Karpas-422 (cell line): ENCODE measurements around the gene SEZ6L. TPM values are rescaled to one million over a fixed set of nuclear protein-coding genes. Genes with fewer than 3 reads are reported as not detected.
A peak's percentile ranks its signal among the peaks of the same experiment; 100 is the strongest.

Experiments
- DNase-seq: peaks from one replicate; pipeline ENCODE4 v3.0.0-alpha.2; 2015
- H2AFZ ChIP-seq: fragments of 200-600 bp; sonication (generic); 2 replicates; pipeline ENCODE4 v1.6.1; 2014; ENCODE audit warnings: antibody characterized with exemption, low read length, mixed read lengths
- H3K27ac ChIP-seq: fragments of 200-600 bp; sonication (generic); 2 replicates; pipeline ENCODE4 v1.5.1; 2014; ENCODE audit warnings: mild to moderate bottlenecking, low read length, moderate library complexity
- H3K27me3 ChIP-seq: fragments of 200-600 bp; sonication (generic); 2 replicates; pipeline ENCODE4 v1.6.1; 2014; ENCODE audit warnings: low read length, mixed read lengths
- H3K36me3 ChIP-seq: fragments of 200-600 bp; sonication (generic); 2 replicates; pipeline ENCODE4 v1.6.1; 2014; ENCODE audit warnings: low read length, mixed read lengths; ENCODE audit not compliant: insufficient read depth
- H3K4me1 ChIP-seq: fragments of 200-600 bp; sonication (generic); 2 replicates; pipeline ENCODE4 v1.6.1; 2014; ENCODE audit warnings: mild to moderate bottlenecking, low read length, mixed read lengths
- H3K4me2 ChIP-seq: fragments of 200-600 bp; sonication (generic); 2 replicates; pipeline ENCODE4 v1.6.1; 2014; ENCODE audit warnings: low read length, low read depth, mild to moderate bottlenecking; ENCODE audit not compliant: poor library complexity, severe bottlenecking
- H3K4me3 ChIP-seq: fragments of 200-600 bp; sonication (generic); 2 replicates; pipeline ENCODE4 v1.5.1; 2014; ENCODE audit warnings: mild to moderate bottlenecking, antibody characterized with exemption, low read length, mixed read lengths
- H3K79me2 ChIP-seq: fragments of 200-600 bp; sonication (generic); 2 replicates; pipeline ENCODE4 v1.6.1; 2014; ENCODE audit warnings: mild to moderate bottlenecking, low read length, mixed read lengths
- H3K9ac ChIP-seq: fragments of 200-600 bp; sonication (generic); 2 replicates; pipeline ENCODE4 v1.6.0; 2014; ENCODE audit warnings: low read length
- H3K9me2 ChIP-seq: fragments of 200-600 bp; sonication (generic), shearing (Covaris generic); replicated peaks from 2 replicates; pipeline ENCODE4 v1.6.0; 2014; ENCODE audit warnings: mild to moderate bottlenecking, low read length, moderate library complexity; ENCODE audit not compliant: insufficient read depth
- H3K9me3 ChIP-seq: fragments of 300-700, 200-600 bp; sonication (generic); 2 replicates; pipeline ENCODE4 v1.6.1; 2014; ENCODE audit warnings: low read length, mixed read lengths
- H4K20me1 ChIP-seq: fragments of 200-600 bp; sonication (generic); 2 replicates; pipeline ENCODE4 v1.6.1; 2014; ENCODE audit warnings: mild to moderate bottlenecking, antibody characterized with exemption, low read length, low read depth; ENCODE audit not compliant: insufficient read depth
- total RNA-seq: library from RNA; depleted of rRNA; stranded (reverse); fragments of >200 nt; shearing (Covaris generic); gene quantifications from 2 replicates; pipeline ENCODE4 v1.2.3, GENCODE V29; 2014; ENCODE audit warnings: low replicate concordance

Gene SEZ6L
- total RNA-seq, 1 experiment from 2014 or later, result 0.41 TPM

DNA sequence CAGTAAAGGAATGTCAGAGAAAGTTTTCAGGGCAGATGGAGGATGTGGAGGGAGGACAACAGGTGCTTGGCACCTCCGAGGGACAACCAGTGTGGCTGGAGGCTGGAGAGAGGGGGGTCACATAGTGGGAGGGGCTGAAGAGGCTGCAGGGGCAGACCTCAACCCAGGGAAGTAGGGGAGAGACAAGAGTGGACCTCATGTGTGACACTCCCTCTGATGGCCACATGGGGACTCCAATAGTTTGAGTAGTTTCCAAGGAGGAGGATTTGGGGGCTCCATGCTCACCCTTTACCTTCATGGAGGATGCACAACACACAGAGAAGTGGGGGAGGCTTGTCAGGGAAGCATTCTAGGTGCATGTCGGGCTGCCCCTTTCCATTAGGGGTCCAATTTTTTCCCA, 224.7 kb downstream of the SEZ6L start:
- no peaks in the 10 kb centered on the region for H3K79me2 ChIP-seq
- no peak overlapping the region for H2AFZ ChIP-seq
- H3K27me3 ChIP-seq, result no peaks in the 10 kb centered on the region
- no peak overlapping the region for H3K9ac ChIP-seq
- no peak overlapping the region for H3K4me3 ChIP-seq
- H4K20me1 ChIP-seq, result no peaks in the 10 kb centered on the region
- H3K36me3 ChIP-seq, result no peaks in the 10 kb centered on the region
- H3K4me2 ChIP-seq, result no peak overlapping the region
- no peak overlapping the region for H3K27ac ChIP-seq
- no peaks in the 10 kb centered on the region for H3K9me3 ChIP-seq
- DNase-seq, result no peak
- peaks cover 5% of the 10 kb centered on the region for H3K4me1 ChIP-seq
- H3K9me2 ChIP-seq, result no peaks in the 10 kb centered on the region

GRCh38 chr22:26394777-26395176, 225.5 kb downstream of the SEZ6L start:
- Histone ChIP-seq H3K27ac (no peak overlapping the region), H3K36me3 (no peaks in the 10 kb centered on the region), H3K4me2 (no peak overlapping the region), H2AFZ (no peak overlapping the region), H4K20me1 (no peaks in the 10 kb centered on the region), H3K79me2 (no peaks in the 10 kb centered on the region), H3K27me3 (no peaks in the 10 kb centered on the region), H3K4me1 (peaks cover 4% of the 10 kb centered on the region), H3K9me2 (no peaks in the 10 kb centered on the region), H3K9ac (no peak overlapping the region), H3K4me3 (no peak overlapping the region), H3K9me3 (no peaks in the 10 kb centered on the region)
- no peak for DNase-seq

GRCh38 chr22:26395926-26396325, 226.7 kb downstream of the SEZ6L start:
- Histone ChIP-seq H3K27me3 (no peaks in the 10 kb centered on the region), H3K9ac (no peak overlapping the region), H3K27ac (no peak overlapping the region), H3K4me1 (peaks cover 10% of the 10 kb centered on the region), H3K4me2 (no peak overlapping the region), H3K79me2 (no peaks in the 10 kb centered on the region), H3K4me3 (no peak overlapping the region), H3K9me2 (no peaks in the 10 kb centered on the region), H3K9me3 (no peaks in the 10 kb centered on the region), H4K20me1 (no peaks in the 10 kb centered on the region), H2AFZ (no peak overlapping the region), H3K36me3 (no peaks in the 10 kb centered on the region)
- no peak for DNase-seq

DNA sequence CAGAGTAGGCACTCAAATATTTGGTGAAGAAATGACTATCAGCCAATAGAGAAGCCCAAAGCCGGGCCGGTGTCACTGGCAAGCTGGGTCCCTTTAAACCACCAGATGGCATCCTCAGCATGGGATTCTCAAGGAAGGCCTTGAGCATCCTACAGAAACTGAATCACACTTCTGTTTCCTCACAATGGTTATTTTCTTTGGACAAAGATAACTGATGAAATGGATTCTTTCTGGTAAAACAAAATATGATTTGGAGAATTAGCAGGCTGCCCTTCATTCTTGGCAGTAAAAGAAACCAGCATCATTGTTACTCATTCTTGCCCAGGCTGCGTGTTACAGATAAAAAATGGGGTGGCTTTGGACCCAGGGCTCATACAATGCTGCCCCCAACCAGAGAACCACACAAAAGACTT, 229.5 kb downstream of the SEZ6L start:
- H3K36me3 ChIP-seq, result no peaks in the 10 kb centered on the region
- H2AFZ ChIP-seq, result 0 out of 2 replicates have a peak overlapping the region, but pooled peaks have one; percentile 10
- no peak overlapping the region for H3K9ac ChIP-seq
- DNase-seq, result peak; percentile 90
- H3K4me1 ChIP-seq, result peaks cover 10% of the 10 kb centered on the region
- no peak overlapping the region for H3K4me2 ChIP-seq
- peak overlapping the region; percentile 30 for H3K27ac ChIP-seq
- H3K9me3 ChIP-seq, result no peaks in the 10 kb centered on the region
- H3K79me2 ChIP-seq, result no peaks in the 10 kb centered on the region
- no peaks in the 10 kb centered on the region for H3K9me2 ChIP-seq
- H3K4me3 ChIP-seq, result no peak overlapping the region
- no peaks in the 10 kb centered on the region for H3K27me3 ChIP-seq
- H4K20me1 ChIP-seq, result no peaks in the 10 kb centered on the region

DNA sequence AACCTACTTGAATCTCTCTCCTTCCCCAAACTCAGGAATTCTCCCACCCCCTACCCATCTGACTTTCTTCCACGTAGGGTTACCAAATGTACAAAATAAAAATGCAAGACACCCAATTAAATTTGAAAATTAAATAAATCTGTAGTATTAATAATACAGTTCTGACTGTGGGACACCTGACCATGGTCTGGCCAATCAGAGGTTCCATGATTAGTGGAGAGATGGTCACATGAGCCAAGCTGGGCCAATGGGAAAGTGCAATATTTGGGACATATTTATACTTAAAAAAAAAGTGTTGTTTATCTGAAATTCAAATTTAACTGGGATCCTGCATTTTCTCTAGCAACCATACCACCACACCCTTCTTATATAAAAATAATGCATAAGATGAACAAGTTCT, 230.0 kb downstream of the SEZ6L start:
- peaks cover 13% of the 10 kb centered on the region for H3K4me1 ChIP-seq
- no peaks in the 10 kb centered on the region for H3K9me2 ChIP-seq
- H3K4me2 ChIP-seq, result no peak overlapping the region
- H3K27ac ChIP-seq, result peak overlapping the region; percentile 30
- H3K27me3 ChIP-seq, result no peaks in the 10 kb centered on the region
- no peaks in the 10 kb centered on the region for H3K9me3 ChIP-seq
- peak; percentile 52 for DNase-seq
- H3K9ac ChIP-seq, result no peak overlapping the region
- no peaks in the 10 kb centered on the region for H4K20me1 ChIP-seq
- H3K4me3 ChIP-seq, result no peak overlapping the region
- H2AFZ ChIP-seq, result no peak overlapping the region
- no peaks in the 10 kb centered on the region for H3K79me2 ChIP-seq
- H3K36me3 ChIP-seq, result no peaks in the 10 kb centered on the region

DNA sequence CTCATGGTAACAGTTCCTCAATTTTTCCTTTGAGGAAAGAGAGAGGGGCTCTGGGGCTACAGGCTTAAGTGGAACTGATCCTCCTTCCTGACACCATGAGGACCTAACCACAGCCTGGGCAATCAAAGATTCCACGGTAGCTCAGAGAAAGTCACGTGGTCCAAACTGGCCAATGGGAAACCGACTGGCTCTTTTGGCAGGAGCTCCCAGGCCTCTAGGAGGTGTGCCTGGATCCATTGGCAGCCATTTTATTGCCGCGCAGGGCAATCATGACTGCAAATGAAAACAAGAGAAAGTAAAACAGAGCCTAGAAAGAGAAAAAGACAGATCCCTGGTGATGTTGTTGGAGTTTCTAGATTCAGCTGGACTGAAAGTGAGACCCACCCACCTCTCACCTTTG, 232.5 kb downstream of the SEZ6L start:
- Histone ChIP-seq H4K20me1 (no peaks in the 10 kb centered on the region), H3K9me3 (no peaks in the 10 kb centered on the region), H3K79me2 (no peaks in the 10 kb centered on the region), H3K4me2 (no peak overlapping the region), H2AFZ (no peak overlapping the region), H3K27me3 (no peaks in the 10 kb centered on the region), H3K9ac (no peak overlapping the region), H3K27ac (no peak overlapping the region), H3K4me3 (no peak overlapping the region), H3K9me2 (no peaks in the 10 kb centered on the region), H3K4me1 (peaks cover 22% of the 10 kb centered on the region), H3K36me3 (no peaks in the 10 kb centered on the region)
- peak; percentile 60 for DNase-seq

DNA sequence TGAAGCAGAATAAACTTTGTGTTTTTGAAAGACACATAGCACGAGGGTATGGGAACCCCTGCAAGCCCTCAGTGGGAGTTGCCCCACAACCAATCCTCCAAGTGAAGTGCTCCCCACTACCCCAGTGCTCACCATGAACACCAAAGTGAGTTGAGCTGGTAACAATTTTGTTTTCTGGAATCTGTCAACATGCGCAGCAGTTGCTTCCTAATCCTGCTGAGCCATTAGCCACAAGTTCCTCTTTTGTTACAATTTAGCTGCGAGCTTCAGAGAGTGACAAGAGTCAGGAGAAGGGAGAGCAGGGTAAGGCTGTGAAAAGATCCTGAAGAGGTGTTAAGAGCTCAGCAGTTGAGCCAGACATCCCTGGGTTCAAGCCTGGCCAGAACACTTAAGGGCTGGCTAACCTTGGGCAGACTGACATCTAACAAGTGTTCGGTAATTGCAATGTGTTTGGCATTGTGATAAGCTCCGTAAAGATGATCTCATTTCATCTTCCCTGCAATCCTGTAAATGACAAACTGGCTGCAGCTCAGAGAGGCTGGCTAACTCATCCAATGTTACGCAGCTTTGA, 235.7 kb downstream of the SEZ6L start:
- Histone ChIP-seq H3K79me2 (no peaks in the 10 kb centered on the region), H2AFZ (peak overlapping the region; percentile 60; the same call in 1 of the 2 replicates), H3K4me1 (peaks cover 16% of the 10 kb centered on the region), H4K20me1 (no peaks in the 10 kb centered on the region), H3K4me3 (peak overlapping the region; percentile 16; the same call in 1 of the 2 replicates), H3K9me2 (no peaks in the 10 kb centered on the region), H3K9me3 (no peaks in the 10 kb centered on the region), H3K36me3 (no peaks in the 10 kb centered on the region), H3K4me2 (peak overlapping the region; percentile 53), H3K27me3 (no peaks in the 10 kb centered on the region), H3K27ac (no peak overlapping the region), H3K9ac (peak overlapping the region; percentile 30)
- DNase-seq, result peak; percentile 61

DNA sequence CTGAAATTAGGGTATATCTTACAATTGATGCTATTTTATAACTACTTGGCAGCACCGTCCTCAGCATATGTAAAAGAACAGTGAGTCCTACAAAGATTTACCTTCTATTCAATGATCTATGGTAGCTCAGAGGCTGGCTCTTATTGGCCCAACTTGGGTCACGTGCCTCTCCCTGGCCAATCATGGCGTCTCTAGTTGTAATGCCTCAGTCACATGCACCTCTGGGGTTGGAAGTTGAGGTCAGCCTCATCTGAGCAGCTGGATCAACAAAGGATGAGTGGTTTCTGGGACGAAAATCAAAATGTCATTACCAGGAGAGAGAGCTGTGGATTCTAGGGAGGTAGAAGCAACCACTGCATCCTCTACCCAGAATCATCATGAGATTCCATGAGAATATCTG, 236.9 kb downstream of the SEZ6L start:
- Histone ChIP-seq H3K36me3 (no peaks in the 10 kb centered on the region), H3K79me2 (no peaks in the 10 kb centered on the region), H3K27me3 (no peaks in the 10 kb centered on the region), H4K20me1 (no peaks in the 10 kb centered on the region), H2AFZ (no peak overlapping the region), H3K4me2 (no peak overlapping the region), H3K9me3 (no peaks in the 10 kb centered on the region), H3K9me2 (no peaks in the 10 kb centered on the region), H3K4me1 (peaks cover 12% of the 10 kb centered on the region), H3K9ac (no peak overlapping the region), H3K27ac (no peak overlapping the region), H3K4me3 (no peak overlapping the region)
- DNase-seq, result peak; percentile 78
